ENCODE data around the gene ZNF440.
A peak's percentile ranks its signal among the peaks of the same experiment; 100 is the strongest.

The ZNF440 gene

DNA sequence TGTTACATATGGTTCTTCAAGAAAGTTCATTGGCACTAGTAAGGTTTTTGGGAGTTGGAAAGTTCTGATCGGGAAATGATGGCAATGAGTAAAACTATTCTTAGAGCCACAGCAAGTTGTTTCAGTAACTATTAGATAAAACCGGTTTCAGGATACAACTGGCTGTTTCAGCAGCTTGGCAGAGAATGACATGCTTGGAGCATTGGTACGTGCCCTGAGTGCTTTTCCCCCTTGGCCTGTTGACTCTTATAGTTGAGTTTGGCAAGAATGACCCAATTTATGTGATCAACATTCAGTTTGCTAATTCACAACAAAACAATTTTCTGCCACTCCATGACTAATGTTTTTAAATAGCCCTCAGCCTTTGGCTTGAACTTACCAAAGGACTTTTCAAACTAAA is 26.5 kb upstream of the ZNF440 start:
- TF ChIP-seq, protein P1, sequence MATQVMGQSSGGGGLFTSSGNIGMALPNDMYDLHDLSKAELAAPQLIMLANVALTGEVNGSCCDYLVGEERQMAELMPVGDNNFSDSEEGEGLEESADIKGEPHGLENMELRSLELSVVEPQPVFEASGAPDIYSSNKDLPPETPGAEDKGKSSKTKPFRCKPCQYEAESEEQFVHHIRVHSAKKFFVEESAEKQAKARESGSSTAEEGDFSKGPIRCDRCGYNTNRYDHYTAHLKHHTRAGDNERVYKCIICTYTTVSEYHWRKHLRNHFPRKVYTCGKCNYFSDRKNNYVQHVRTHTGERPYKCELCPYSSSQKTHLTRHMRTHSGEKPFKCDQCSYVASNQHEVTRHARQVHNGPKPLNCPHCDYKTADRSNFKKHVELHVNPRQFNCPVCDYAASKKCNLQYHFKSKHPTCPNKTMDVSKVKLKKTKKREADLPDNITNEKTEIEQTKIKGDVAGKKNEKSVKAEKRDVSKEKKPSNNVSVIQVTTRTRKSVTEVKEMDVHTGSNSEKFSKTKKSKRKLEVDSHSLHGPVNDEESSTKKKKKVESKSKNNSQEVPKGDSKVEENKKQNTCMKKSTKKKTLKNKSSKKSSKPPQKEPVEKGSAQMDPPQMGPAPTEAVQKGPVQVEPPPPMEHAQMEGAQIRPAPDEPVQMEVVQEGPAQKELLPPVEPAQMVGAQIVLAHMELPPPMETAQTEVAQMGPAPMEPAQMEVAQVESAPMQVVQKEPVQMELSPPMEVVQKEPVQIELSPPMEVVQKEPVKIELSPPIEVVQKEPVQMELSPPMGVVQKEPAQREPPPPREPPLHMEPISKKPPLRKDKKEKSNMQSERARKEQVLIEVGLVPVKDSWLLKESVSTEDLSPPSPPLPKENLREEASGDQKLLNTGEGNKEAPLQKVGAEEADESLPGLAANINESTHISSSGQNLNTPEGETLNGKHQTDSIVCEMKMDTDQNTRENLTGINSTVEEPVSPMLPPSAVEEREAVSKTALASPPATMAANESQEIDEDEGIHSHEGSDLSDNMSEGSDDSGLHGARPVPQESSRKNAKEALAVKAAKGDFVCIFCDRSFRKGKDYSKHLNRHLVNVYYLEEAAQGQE (IDR thresholded peaks at IDR 0.05; ENCODE audit: insufficient read depth in 1 of 2, low read depth in 2 of 2, low read length in 2 of 2) = no peak

DNA sequence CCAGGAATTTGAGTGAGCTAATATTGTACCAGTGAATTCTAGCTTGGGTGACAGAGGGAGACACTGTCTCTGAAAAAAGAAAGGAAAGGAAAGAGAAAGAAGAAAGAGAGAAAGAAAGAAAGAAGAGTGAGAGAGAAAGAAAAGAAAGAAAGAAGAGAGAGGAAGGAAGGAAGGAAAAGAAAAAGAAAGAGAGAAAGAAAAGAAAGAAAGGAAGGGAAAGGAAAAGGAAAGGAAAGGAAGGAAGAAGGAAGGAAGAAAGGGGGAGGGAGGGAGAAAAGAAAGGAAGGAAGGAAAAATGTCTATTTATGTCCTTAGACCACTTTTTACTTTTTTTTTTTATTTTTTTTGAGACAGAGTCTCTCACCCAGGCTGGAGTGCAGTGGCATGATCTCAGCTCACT is 21.1 kb upstream of the ZNF440 start:
- TF ChIP-seq POLR2AphosphoS5 (IDR thresholded peaks at IDR 0.05; ENCODE audit: low read depth, low read length) (no peak), SIN3A (IDR thresholded peaks at IDR 0.05; ENCODE audit: borderline replicate concordance, insufficient read depth, low read length) (no peak), FOXP2 (optimal IDR thresholded peaks at IDR 0.05; ENCODE audit: borderline replicate concordance, extremely low read depth, extremely low read length, insufficient read depth) (no peak), TAF1 (IDR thresholded peaks at IDR 0.05; ENCODE audit: borderline replicate concordance, insufficient read depth, low read length) (no peak)
- TF ChIP-seq, protein P1 (IDR thresholded peaks at IDR 0.05; ENCODE audit: insufficient read depth in 1 of 2, low read depth in 2 of 2, low read length in 2 of 2) = no peak

GRCh38 chr19:11797491-11797890 is 16.6 kb upstream of the ZNF440 start:
- no peak for TF ChIP-seq TAF1 (IDR thresholded peaks at IDR 0.05; ENCODE audit: borderline replicate concordance, insufficient read depth, low read length)
- TF ChIP-seq FOXP2 (optimal IDR thresholded peaks at IDR 0.05; ENCODE audit: borderline replicate concordance, extremely low read depth, extremely low read length, insufficient read depth) = peak; percentile 32

DNA sequence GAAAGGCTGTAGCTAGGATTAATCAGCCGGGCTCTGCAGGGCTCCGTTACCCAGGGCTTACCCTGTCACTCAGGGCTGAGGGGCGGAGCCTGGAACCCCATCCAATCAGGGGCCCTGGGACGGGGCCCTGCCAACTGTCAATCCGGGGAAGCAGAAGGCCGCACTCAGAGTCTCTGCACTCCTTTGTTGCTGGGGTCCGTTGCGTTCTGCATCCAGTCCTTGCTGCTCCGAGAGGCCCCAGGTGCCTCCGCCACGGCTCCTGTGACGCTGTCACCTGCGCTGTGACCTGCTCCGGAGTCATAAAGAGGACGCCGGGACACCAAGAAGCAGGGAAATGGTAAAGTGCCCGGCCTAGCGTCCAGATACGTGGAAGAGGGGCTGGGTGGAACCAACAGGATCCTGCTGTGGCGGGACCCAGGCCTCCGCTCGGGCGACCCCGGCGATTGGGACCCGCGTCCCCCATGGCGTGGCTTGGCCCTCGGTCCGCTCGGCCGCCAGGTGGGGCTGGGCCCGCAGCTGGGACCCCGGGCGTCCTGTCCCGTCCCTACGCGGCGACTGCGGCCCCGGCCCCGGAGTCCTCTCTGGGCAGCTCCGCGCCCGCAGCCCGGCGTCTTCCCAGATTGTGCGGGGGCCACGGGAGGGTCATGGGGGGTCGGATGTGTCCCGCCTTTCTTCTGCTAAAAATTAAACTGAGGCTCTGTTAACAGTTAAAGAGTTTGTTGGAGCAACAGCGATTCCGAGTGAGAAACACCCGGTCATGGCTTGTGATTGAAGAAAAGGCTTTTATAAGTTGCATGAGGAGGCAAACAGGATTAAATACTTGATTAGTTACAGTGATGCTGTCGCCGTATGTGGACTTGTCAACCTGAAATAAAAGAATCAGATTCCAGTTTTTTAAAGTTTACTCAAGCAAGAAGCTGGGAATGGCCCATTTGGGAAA is 15.4 kb upstream of the ZNF440 start, which contains the start of gene ZNF491:
TSS of gene ZNF491 (plus strand) at position 133 of the 940 bp plus-strand sequence. CDS start 7,431 bp downstream, outside the sequence.
- TF ChIP-seq SIN3A (IDR thresholded peaks at IDR 0.05; ENCODE audit: borderline replicate concordance, insufficient read depth, low read length) (no peak), POLR2AphosphoS5 (IDR thresholded peaks at IDR 0.05; ENCODE audit: low read depth, low read length) (peak; percentile 69)

- TF ChIP-seq, protein P1 (IDR thresholded peaks at IDR 0.05; ENCODE audit: insufficient read depth in 1 of 2, low read depth in 2 of 2, low read length in 2 of 2) = no peak
- no peak for TF ChIP-seq TAF1 (IDR thresholded peaks at IDR 0.05; ENCODE audit: borderline replicate concordance, insufficient read depth, low read length)
- no peak for TF ChIP-seq SIN3A (IDR thresholded peaks at IDR 0.05; ENCODE audit: borderline replicate concordance, insufficient read depth, low read length)
- no peak for TF ChIP-seq FOXP2 (optimal IDR thresholded peaks at IDR 0.05; ENCODE audit: borderline replicate concordance, extremely low read depth, extremely low read length, insufficient read depth)
- TF ChIP-seq POLR2AphosphoS5 (IDR thresholded peaks at IDR 0.05; ENCODE audit: low read depth, low read length) = no peak
These were observed 7.5 kb upstream of the ZNF440 start for GRCh38 chr19:11806354-11807098.

- TF ChIP-seq TAF1 (IDR thresholded peaks at IDR 0.05; ENCODE audit: borderline replicate concordance, insufficient read depth, low read length) (no peak), FOXP2 (optimal IDR thresholded peaks at IDR 0.05; ENCODE audit: borderline replicate concordance, extremely low read depth, extremely low read length, insufficient read depth) (no peak), SIN3A (IDR thresholded peaks at IDR 0.05; ENCODE audit: borderline replicate concordance, insufficient read depth, low read length) (no peak), POLR2AphosphoS5 (IDR thresholded peaks at IDR 0.05; ENCODE audit: low read depth, low read length) (no peak)
- TF ChIP-seq, protein P1 (IDR thresholded peaks at IDR 0.05; ENCODE audit: insufficient read depth in 1 of 2, low read depth in 2 of 2, low read length in 2 of 2) = no peak
These were observed 7.0 kb upstream of the ZNF440 start for GRCh38 chr19:11807099-11807380.
